Measurements from ENCODE around the gene C3orf38.

DNA sequence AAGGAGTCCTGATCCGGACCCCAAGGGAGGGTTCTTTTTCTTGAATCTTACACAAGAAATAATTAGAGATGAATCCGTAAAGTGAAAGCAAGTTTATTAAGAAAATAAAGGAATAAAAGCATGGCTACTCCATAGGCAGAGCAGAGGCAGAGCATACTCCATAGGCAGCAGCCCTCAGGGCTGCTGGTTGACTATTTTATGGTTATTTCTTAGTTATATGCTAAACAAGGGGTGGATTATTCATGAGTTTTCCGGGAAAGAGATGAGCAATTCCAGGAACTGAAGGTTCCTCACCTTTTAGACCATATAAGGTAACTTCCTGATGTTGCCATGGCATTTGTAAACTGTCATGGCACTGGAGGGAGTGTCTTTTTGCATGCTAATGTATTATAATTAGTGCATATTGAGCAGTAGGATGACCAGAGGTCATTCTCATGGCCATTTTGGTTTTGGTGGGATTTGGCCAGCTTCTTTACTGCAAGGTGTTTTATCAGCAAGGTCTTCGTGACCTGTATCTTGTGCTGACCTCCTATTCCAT is 42.2 kb downstream of the C3orf38 start:
- TF ChIP-seq, protein P1, sequence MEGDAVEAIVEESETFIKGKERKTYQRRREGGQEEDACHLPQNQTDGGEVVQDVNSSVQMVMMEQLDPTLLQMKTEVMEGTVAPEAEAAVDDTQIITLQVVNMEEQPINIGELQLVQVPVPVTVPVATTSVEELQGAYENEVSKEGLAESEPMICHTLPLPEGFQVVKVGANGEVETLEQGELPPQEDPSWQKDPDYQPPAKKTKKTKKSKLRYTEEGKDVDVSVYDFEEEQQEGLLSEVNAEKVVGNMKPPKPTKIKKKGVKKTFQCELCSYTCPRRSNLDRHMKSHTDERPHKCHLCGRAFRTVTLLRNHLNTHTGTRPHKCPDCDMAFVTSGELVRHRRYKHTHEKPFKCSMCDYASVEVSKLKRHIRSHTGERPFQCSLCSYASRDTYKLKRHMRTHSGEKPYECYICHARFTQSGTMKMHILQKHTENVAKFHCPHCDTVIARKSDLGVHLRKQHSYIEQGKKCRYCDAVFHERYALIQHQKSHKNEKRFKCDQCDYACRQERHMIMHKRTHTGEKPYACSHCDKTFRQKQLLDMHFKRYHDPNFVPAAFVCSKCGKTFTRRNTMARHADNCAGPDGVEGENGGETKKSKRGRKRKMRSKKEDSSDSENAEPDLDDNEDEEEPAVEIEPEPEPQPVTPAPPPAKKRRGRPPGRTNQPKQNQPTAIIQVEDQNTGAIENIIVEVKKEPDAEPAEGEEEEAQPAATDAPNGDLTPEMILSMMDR (conservative IDR thresholded peaks at IDR 0.05; ENCODE audit: low read length), result no peak
- TF ChIP-seq EZH2phosphoT487 (IDR thresholded peaks at IDR 0.05; ENCODE audit: borderline replicate concordance, low read depth, low read length), result no peak

Data from OCI-LY7 (cell line).